Lung (tissue), 12 donors: Measurements from ENCODE around the gene MYO18B. TPM values are rescaled to one million over a fixed set of nuclear protein-coding genes. Genes with fewer than 3 reads are reported as not detected.

ENCODE experiments used
- ATAC-seq: fragments of 200-7000 bp; cut with Tn5 transposase; one replicate; pipeline ENCODE4 v1.9.1; 2020; ENCODE audit warnings: moderate number of reproducible peaks; ENCODE audit not compliant: insufficient read depth, low FRiP score
- DNase-seq, 3 donors: peaks; one replicate each; pipeline ENCODE4 v3.0.0-alpha.2; 2013 to 2017
- H3K27ac ChIP-seq, 2 donors: one replicate each; pipeline ENCODE4 v1.5.1; 2013; ENCODE audit warnings: mild to moderate bottlenecking in 2 of 2, moderate library complexity in 2 of 2, control low read depth in 1 of 2, inconsistent platforms in 1 of 2, low read depth in 1 of 2, low read length in 1 of 2
- H3K27me3 ChIP-seq, 3 donors: one replicate each; pipeline ENCODE4 v1.5.1; 2013; ENCODE audit warnings: low read length in 2 of 3; ENCODE audit not compliant: control insufficient read depth in 3 of 3, insufficient read depth in 3 of 3
- H3K36me3 ChIP-seq, 4 donors: one replicate each; pipeline ENCODE4 v1.5.1; 2013; ENCODE audit warnings: low read length in 4 of 4, mild to moderate bottlenecking in 1 of 4, moderate library complexity in 1 of 4; ENCODE audit not compliant: control insufficient read depth in 4 of 4, insufficient read depth in 4 of 4
- H3K4me1 ChIP-seq, 5 donors: one replicate each; pipeline ENCODE4 v1.5.1; 2013; ENCODE audit warnings: low read length in 5 of 5, mild to moderate bottlenecking in 2 of 5, moderate library complexity in 1 of 5; ENCODE audit not compliant: control insufficient read depth in 5 of 5, insufficient read depth in 5 of 5
- H3K4me3 ChIP-seq: one replicate; pipeline ENCODE4 v1.5.1; 2013; ENCODE audit warnings: mild to moderate bottlenecking, control low read depth, moderate library complexity
- H3K9ac ChIP-seq, 2 donors: one replicate each; pipeline ENCODE4 v1.5.1; 2013; ENCODE audit warnings: low read length in 2 of 2, control low read depth in 1 of 2; ENCODE audit not compliant: insufficient read depth in 1 of 2
- H3K9me3 ChIP-seq, 4 donors: one replicate each; pipeline ENCODE4 v1.5.1; 2013; ENCODE audit warnings: low read length in 3 of 4, mild to moderate bottlenecking in 1 of 4, moderate library complexity in 1 of 4; ENCODE audit not compliant: control insufficient read depth in 4 of 4, insufficient read depth in 3 of 4
- CTCF ChIP-seq: IDR thresholded peaks from 2 replicates; pipeline ENCODE4 v1.5.1; 2012; ENCODE audit warnings: mild to moderate bottlenecking; ENCODE audit errors: control extremely low read depth, extremely low read depth
- WGBS, 2 donors: extraction: QIAGEN DNeasy Blood & Tissue Kit; methylation state at CpG; one replicate each; pipeline ENCODE4 v1.1.7; 2013; 5-methylcytosine and 5-hydroxymethylcytosine counted together
- polyA plus RNA-seq, 2 donors: library from polyadenylated mRNA; stranded (reverse); fragments of 200-250 nt; gene quantifications; one replicate each; pipeline ENCODE4 v1.2.1, GENCODE V29; 2013
- total RNA-seq, 2 donors: library from RNA; depleted of rRNA in 1 of 2; stranded (reverse); fragments of >200 nt in 1 of 2; gene quantifications; one replicate each; pipeline ENCODE4 v1.2.1, GENCODE V29; 2014 to 2021
- donor health status: control.
- donor health status: control.
- donor health status: Bipolar disorder and iron deficiency.
- donor health status: healthy.
- donor health status: DM: yes; HTN: yes; CAD: no.

The MYO18B gene
- total and polyA plus RNA-seq, 4 donors: 0.02 to 0.71 (median 0.07) TPM

DNA sequence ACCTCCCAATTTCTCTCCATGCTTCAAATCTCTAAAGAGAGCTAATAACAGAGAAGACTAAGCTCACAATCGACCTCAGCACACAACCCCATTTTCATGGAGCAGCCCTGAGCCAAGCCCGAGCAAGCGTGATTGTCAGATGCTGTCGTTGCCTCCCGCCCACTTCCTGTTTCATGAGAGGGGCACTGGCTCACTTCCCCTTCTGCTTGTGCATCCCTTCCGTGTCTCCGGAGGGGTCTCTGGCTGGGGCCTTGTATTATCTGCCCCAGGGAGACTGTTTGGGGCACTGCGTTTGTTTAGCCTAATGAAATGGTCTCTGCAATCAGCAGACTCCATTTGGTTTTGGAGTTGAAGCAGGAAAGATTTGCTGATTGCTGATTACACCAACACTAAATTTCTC lies 246.0 kb downstream of the MYO18B start:
- Histone ChIP-seq H3K27me3 (peaks cover 0 to 4% (median 0%) of the 10 kb centered on the region in 3 donors), H3K4me1 (no peaks in the 10 kb centered on the region), H3K27ac (no peak overlapping the region), H3K4me3 (no peak overlapping the region), H3K9ac (no peak overlapping the region), H3K36me3 (no peaks in the 10 kb centered on the region), H3K9me3 (peaks cover 0 to 2% (median 0%) of the 10 kb centered on the region in 4 donors)
- WGBS, 2 donors: 14 to 26% methylated on average over 8 of the region's 8 CpGs
- ATAC-seq (no peak), DNase-seq (no peak)
- TF ChIP-seq CTCF: no peak

- 61 to 75% methylated on average over 8 of the region's 8 CpGs for WGBS, 2 donors
- Histone ChIP-seq H3K27me3 (no peaks in the 10 kb centered on the region), H3K27ac (no peak overlapping the region), H3K9ac (no peak overlapping the region), H3K4me1 (no peaks in the 10 kb centered on the region), H3K9me3 (peaks cover 0 to 2% (median 0%) of the 10 kb centered on the region in 4 donors), H3K4me3 (no peak overlapping the region), H3K36me3 (no peaks in the 10 kb centered on the region)
- TF ChIP-seq CTCF: no peak
- no peak for DNase-seq
- ATAC-seq: no peak
Measured at GRCh38 chr22:25990940-25991339, 249.0 kb downstream of the MYO18B start.

DNA sequence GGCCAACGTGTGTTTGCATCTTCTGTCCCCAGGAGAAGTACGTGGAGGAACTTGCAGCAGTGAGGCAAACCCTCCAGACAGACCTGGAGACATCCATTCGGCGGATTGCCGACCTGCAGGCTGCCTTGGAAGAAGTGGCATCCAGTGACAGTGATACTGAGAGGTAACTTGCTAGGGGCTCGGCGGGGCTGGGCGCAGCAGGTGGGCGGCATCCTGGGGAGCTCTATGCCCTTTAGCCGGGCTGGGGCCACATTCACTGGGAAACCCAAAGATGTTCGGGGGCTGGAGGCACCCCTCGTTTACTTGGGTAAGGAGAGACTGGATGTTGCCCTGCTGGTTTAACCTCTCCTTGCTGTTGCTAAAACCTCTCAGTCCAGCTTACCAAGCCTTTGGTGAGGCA lies 250.3 kb downstream of the MYO18B start:
- WGBS, 2 donors: 76 to 83% methylated on average over 12 of the region's 12 CpGs
- DNase-seq: no peak
- no peak for TF ChIP-seq CTCF
- no peak for ATAC-seq
- H3K4me3 ChIP-seq: no peak overlapping the region
- no peaks in the 10 kb centered on the region for H3K27me3 ChIP-seq
- no peaks in the 10 kb centered on the region for H3K36me3 ChIP-seq
- H3K27ac ChIP-seq: no peak overlapping the region
- peaks cover 0 to 2% (median 0%) of the 10 kb centered on the region in 4 donors for H3K9me3 ChIP-seq
- H3K9ac ChIP-seq: no peak overlapping the region
- H3K4me1 ChIP-seq: peaks cover 0 to 4% (median 0%) of the 10 kb centered on the region in 5 donors

- Histone ChIP-seq H3K9me3 (peaks cover 0 to 1% (median 0%) of the 10 kb centered on the region in 4 donors), H3K4me1 (peaks cover 0 to 4% (median 0%) of the 10 kb centered on the region in 5 donors), H3K9ac (no peak overlapping the region), H3K27me3 (no peaks in the 10 kb centered on the region), H3K36me3 (no peaks in the 10 kb centered on the region), H3K27ac (no peak overlapping the region), H3K4me3 (no peak overlapping the region)
- WGBS, 2 donors: 72 to 78% methylated on average over 7 of the region's 7 CpGs
- DNase-seq: no peak
- no peak for TF ChIP-seq CTCF
- no peak for ATAC-seq
Measured at GRCh38 chr22:25996669-25997068, 254.7 kb downstream of the MYO18B start.
